Spinal cord (tissue), 10 donors: ENCODE data around the gene BCAS3. TPM values are rescaled to one million over a fixed set of nuclear protein-coding genes. Genes with fewer than 3 reads are reported as not detected.

Experiments used
- DNase-seq, 6 donors: peaks; one replicate each; pipeline versions ENCODE4 v3.0.0 to v3.0.0-alpha.2; 2013 to 2015; ENCODE audit warnings: low spot score in 6 of 6, low read depth in 4 of 6
- H3K27ac ChIP-seq: one replicate; pipeline ENCODE4 v1.5.1; 2013; ENCODE audit warnings: low read depth, low read length, control low read depth
- H3K27me3 ChIP-seq: one replicate; pipeline ENCODE4 v1.6.1; 2013; ENCODE audit warnings: low read length; ENCODE audit not compliant: control insufficient read depth, insufficient read depth
- H3K36me3 ChIP-seq: one replicate; pipeline ENCODE4 v1.6.1; 2013; ENCODE audit warnings: low read length; ENCODE audit not compliant: control insufficient read depth, insufficient read depth
- H3K4me1 ChIP-seq: one replicate; pipeline ENCODE4 v1.6.1; 2013; ENCODE audit warnings: low read length; ENCODE audit not compliant: control insufficient read depth, insufficient read depth
- H3K4me3 ChIP-seq: one replicate; pipeline ENCODE4 v1.5.1; 2013; ENCODE audit warnings: low read depth, low read length, control low read depth
- H3K9me3 ChIP-seq: one replicate; pipeline ENCODE4 v1.6.1; 2013; ENCODE audit warnings: low read length; ENCODE audit not compliant: control insufficient read depth, insufficient read depth
- WGBS: methylation state at CpG from one replicate; pipeline ENCODE4 v1.1.5; 2013; ENCODE audit warnings: missing lambda C conversion rate; ENCODE audit not compliant: insufficient coverage; 5-methylcytosine and 5-hydroxymethylcytosine counted together
- polyA plus RNA-seq, 2 donors: library from polyadenylated mRNA; unstranded; fragments of 120-200 nt; gene quantifications; one replicate each; pipeline ENCODE4 v1.2.1, GENCODE V29; 2013; ENCODE audit not compliant: insufficient read length in 2 of 2
- total RNA-seq, 2 donors: library from RNA; depleted of rRNA in 1 of 2; stranded (reverse); fragments of 120-200 nt in 1 of 2; fragments of >200 nt in 1 of 2; gene quantifications; one replicate each; pipeline versions ENCODE4 v1.2.3 to v1.2.4, GENCODE V29; 2013 to 2014
- donor health status: healthy.

BCAS3 gene
- total and polyA plus RNA-seq, 4 donors: 20.5 to 53.4 (median 25.7) TPM

GRCh38 chr17:61331886-61332285 is 654.2 kb downstream of the BCAS3 start:
- no peaks in the 10 kb centered on the region for H3K36me3 ChIP-seq
- no peak for DNase-seq
- no peak overlapping the region for H3K4me3 ChIP-seq
- 94% methylated on average over 8 of the region's 9 CpGs for WGBS
- H3K27me3 ChIP-seq: peaks cover 9% of the 10 kb centered on the region
- H3K4me1 ChIP-seq: peaks cover 20% of the 10 kb centered on the region
- no peaks in the 10 kb centered on the region for H3K9me3 ChIP-seq
- H3K27ac ChIP-seq: no peak overlapping the region

GRCh38 chr17:61333136-61333535 is 655.5 kb downstream of the BCAS3 start:
- DNase-seq: peak in 1 of 6 donors; percentile 54
- H3K4me1 ChIP-seq: peaks cover 23% of the 10 kb centered on the region
- peaks cover 9% of the 10 kb centered on the region for H3K27me3 ChIP-seq

GRCh38 chr17:61334673-61335072 is 657.0 kb downstream of the BCAS3 start:
- Histone ChIP-seq H3K27me3 (peaks cover 9% of the 10 kb centered on the region), H3K9me3 (no peaks in the 10 kb centered on the region), H3K36me3 (no peaks in the 10 kb centered on the region), H3K4me1 (peaks cover 23% of the 10 kb centered on the region), H3K27ac (no peak overlapping the region), H3K4me3 (no peak overlapping the region)
- 87% methylated on average over 4 of the region's 5 CpGs for WGBS
- DNase-seq: no peak

More at GRCh38 chr17:61333136-61333535, 655.5 kb downstream of the BCAS3 start:
- H3K27ac ChIP-seq: no peak overlapping the region
- WGBS: 79% methylated on average over 8 of the region's 8 CpGs
- no peaks in the 10 kb centered on the region for H3K36me3 ChIP-seq
- no peak overlapping the region for H3K4me3 ChIP-seq
- H3K9me3 ChIP-seq: no peaks in the 10 kb centered on the region

GRCh38 chr17:61335105-61335844 is 657.6 kb downstream of the BCAS3 start:
- H3K27ac ChIP-seq: no peak overlapping the region
- peaks cover 9% of the 10 kb centered on the region for H3K27me3 ChIP-seq
- no peak for DNase-seq
- H3K4me3 ChIP-seq: no peak overlapping the region
- peaks cover 23% of the 10 kb centered on the region for H3K4me1 ChIP-seq
- WGBS: 83% methylated on average over 7 of the region's 8 CpGs
- no peaks in the 10 kb centered on the region for H3K9me3 ChIP-seq
- no peaks in the 10 kb centered on the region for H3K36me3 ChIP-seq

GRCh38 chr17:61335845-61336655 is 658.4 kb downstream of the BCAS3 start:
- WGBS: 52% methylated on average over 9 of the region's 16 CpGs
- DNase-seq: peak in 2 of 6 donors; percentile 52 to 80
- H3K4me1 ChIP-seq: peaks cover 23% of the 10 kb centered on the region
- H3K9me3 ChIP-seq: no peaks in the 10 kb centered on the region
- H3K27ac ChIP-seq: no peak overlapping the region
- H3K4me3 ChIP-seq: no peak overlapping the region
- peaks cover 6% of the 10 kb centered on the region for H3K27me3 ChIP-seq
- no peaks in the 10 kb centered on the region for H3K36me3 ChIP-seq

- Histone ChIP-seq H3K9me3 (no peaks in the 10 kb centered on the region), H3K4me1 (peaks cover 23% of the 10 kb centered on the region), H3K4me3 (no peak overlapping the region), H3K27me3 (peaks cover 5% of the 10 kb centered on the region), H3K27ac (no peak overlapping the region), H3K36me3 (no peaks in the 10 kb centered on the region)
- peak in 1 of 6 donors; percentile 83 for DNase-seq
- WGBS: 33% methylated on average over 3 of the region's 6 CpGs
Measured at GRCh38 chr17:61337290-61337689, 659.6 kb downstream of the BCAS3 start.

GRCh38 chr17:61338000-61338798 is 660.5 kb downstream of the BCAS3 start:
- Histone ChIP-seq H3K27me3 (peaks cover 3% of the 10 kb centered on the region), H3K4me3 (no peak overlapping the region), H3K27ac (no peak overlapping the region), H3K4me1 (peaks cover 21% of the 10 kb centered on the region), H3K36me3 (no peaks in the 10 kb centered on the region), H3K9me3 (no peaks in the 10 kb centered on the region)
- whole genome bisulfite sequencing: 88% methylated on average over 6 of the region's 12 CpGs
- DNase-seq: no peak

GRCh38 chr17:61338874-61339478 is 661.3 kb downstream of the BCAS3 start:
- no peaks in the 10 kb centered on the region for H3K9me3 ChIP-seq
- peaks cover 3% of the 10 kb centered on the region for H3K27me3 ChIP-seq
- no peaks in the 10 kb centered on the region for H3K36me3 ChIP-seq
- 100% methylated on average over 1 of the region's 5 CpGs for WGBS
- H3K4me3 ChIP-seq: no peak overlapping the region
- no peak overlapping the region for H3K27ac ChIP-seq
- peaks cover 23% of the 10 kb centered on the region for H3K4me1 ChIP-seq
- no peak for DNase-seq
